GM20431 (cell line): ENCODE data around the gene MARK3.

Experiments
- in situ Hi-C: fragments of 300-500 bp; cut with MseI, MboI; formaldehyde crosslinking; loops from one replicate; pipeline ENCODE4 v1.15.0; 2020; ENCODE audit warnings: low sequenced_read_pairs; ENCODE audit not compliant: unreplicated experiment

The MARK3 gene

GRCh38 chr14:103543721-103544387, 158.6 kb downstream of the MARK3 start:
- in situ Hi-C loops: no loop called here

- in situ Hi-C loops: no loop called here
These were observed 159.4 kb downstream of the MARK3 start for GRCh38 chr14:103544388-103545218.

- in situ Hi-C loops: no loop called here
These were observed 160.2 kb downstream of the MARK3 start for GRCh38 chr14:103545219-103545914.

GRCh38 chr14:103545915-103546651, 160.9 kb downstream of the MARK3 start:
- in situ Hi-C loops: no loop called here

GRCh38 chr14:103546652-103547454, 161.6 kb downstream of the MARK3 start:
- in situ Hi-C loops: no loop called here

GRCh38 chr14:103547455-103547940, 162.3 kb downstream of the MARK3 start:
- in situ Hi-C loops: no loop called here

GRCh38 chr14:103547941-103548462, 162.8 kb downstream of the MARK3 start:
- in situ Hi-C loops: no loop called here

GRCh38 chr14:103548463-103549351, 163.5 kb downstream of the MARK3 start:
- in situ Hi-C loops: no loop called here

GRCh38 chr14:103549361-103550311, 164.4 kb downstream of the MARK3 start:
- in situ Hi-C loops: no loop called here

GRCh38 chr14:103550451-103551337, 165.5 kb downstream of the MARK3 start:
- in situ Hi-C loops: no loop called here

GRCh38 chr14:103551338-103551762, 166.1 kb downstream of the MARK3 start:
- in situ Hi-C loops: no loop called here

GRCh38 chr14:103552011-103552845, 167.0 kb downstream of the MARK3 start:
- in situ Hi-C loops: no loop called here

- in situ Hi-C loops: no loop called here
These were observed 167.6 kb downstream of the MARK3 start for GRCh38 chr14:103552846-103553210.
